HepG2 (cell line): ENCODE data around the gene PRDX2. TPM values are rescaled to one million over a fixed set of nuclear protein-coding genes. Genes with fewer than 3 reads are reported as not detected.

Experiments used
- DBP ChIP-seq: sonication (generic); formaldehyde crosslinking; IDR thresholded peaks from 2 replicates; pipeline ENCODE4 v1.4.0; 2020; ENCODE audit warnings: missing genetic modification reagents; ENCODE audit errors: not compliant biosample characterization
- IRF9 ChIP-seq: sonication (generic); formaldehyde crosslinking; IDR thresholded peaks from 2 replicates; pipeline ENCODE4 v1.8.0; 2022; ENCODE audit warnings: missing genetic modification reagents, mild to moderate bottlenecking, borderline replicate concordance
- KDM4B ChIP-seq: sonication (generic); formaldehyde crosslinking; IDR thresholded peaks from 2 replicates; pipeline ENCODE4 v1.4.0; 2020; ENCODE audit warnings: missing genetic modification reagents
- MBD4 ChIP-seq: IDR thresholded peaks from 2 replicates; pipeline ENCODE4 v1.6.1; 2012; ENCODE audit warnings: low read length, inconsistent platforms, borderline replicate concordance
- MED1 ChIP-seq: sonication (generic); formaldehyde crosslinking; IDR thresholded peaks from 2 replicates; pipeline ENCODE4 v1.4.0; 2020; ENCODE audit warnings: missing genetic modification reagents
- MLXIP ChIP-seq: sonication (generic); formaldehyde crosslinking; IDR thresholded peaks from 2 replicates; pipeline ENCODE4 v1.9.0; 2021; ENCODE audit warnings: missing genetic modification reagents, borderline replicate concordance
- NFE2L2 ChIP-seq: fragments of 150-350 bp; IDR thresholded peaks from 2 replicates; pipeline ENCODE4 v1.6.1; 2014; ENCODE audit warnings: low read length
- NR2F2 ChIP-seq: IDR thresholded peaks from 2 replicates; pipeline ENCODE4 v1.6.1; 2012; ENCODE audit warnings: low read depth, inconsistent platforms, borderline replicate concordance
- ZFX ChIP-seq: sonication (generic); formaldehyde crosslinking; IDR thresholded peaks from 2 replicates; pipeline ENCODE4 v1.4.0; 2020; ENCODE audit warnings: mild to moderate bottlenecking, low read depth, missing genetic modification reagents, moderate library complexity
- ZGPAT ChIP-seq: IDR thresholded peaks from 2 replicates; pipeline ENCODE4 v1.6.1; 2016; ENCODE audit warnings: mild to moderate bottlenecking
- ZMYM2 ChIP-seq: sonication (generic); formaldehyde crosslinking; IDR thresholded peaks from 2 replicates; pipeline ENCODE4 v1.8.0; 2022; ENCODE audit warnings: mild to moderate bottlenecking, missing genetic modification reagents
- ZNF564 ChIP-seq: sonication (generic); formaldehyde crosslinking; IDR thresholded peaks from 2 replicates; pipeline ENCODE4 v1.8.1; 2023; ENCODE audit warnings: mild to moderate bottlenecking, missing genetic modification reagents
- ZNF569 ChIP-seq: sonication (generic); formaldehyde crosslinking; IDR thresholded peaks from 2 replicates; pipeline ENCODE4 v1.5.0; 2020; ENCODE audit warnings: mild to moderate bottlenecking, missing genetic modification reagents, moderate library complexity, borderline replicate concordance
- ZNF589 ChIP-seq: sonication (generic); formaldehyde crosslinking; conservative IDR thresholded peaks from 2 replicates; pipeline ENCODE4 v1.8.0; 2022; ENCODE audit warnings: mild to moderate bottlenecking, moderate library complexity, missing genetic modification reagents
- ZNF839 ChIP-seq: sonication (generic); formaldehyde crosslinking; IDR thresholded peaks from 2 replicates; pipeline ENCODE4 v1.4.0; 2020; ENCODE audit warnings: missing genetic modification reagents, mild to moderate bottlenecking, borderline replicate concordance
- polyA plus RNA-seq, 8 experiments: library from polyadenylated mRNA; depleted of rRNA in 3 of 8; stranded (reverse) in 7 of 8; unstranded in 1 of 8; fragments of >200 nt; fragmentation: Illumina TruSeq in 4 of 8; extraction: Trizol in 4 of 8; gene quantifications; 2 replicates each; pipeline versions ENCODE4 v1.2.1 to v1.2.3, GENCODE V29; 2011 to 2016; ENCODE audit warnings: low read depth in 4 of 8, missing spikeins in 1 of 8, mixed read lengths in 1 of 8; ENCODE audit not compliant: insufficient read depth in 1 of 8
- total RNA-seq, 5 experiments: library from RNA; depleted of rRNA; stranded (reverse); fragments of >200 nt; fragmentation: Illumina TruSeq; extraction: Trizol; gene quantifications; 2 replicates each; pipeline ENCODE4 v1.2.3, GENCODE V29; 2016; ENCODE audit warnings: low read depth in 1 of 5
- TF ChIP-seq, protein P1 (sequence below): sonication (generic); formaldehyde crosslinking; IDR thresholded peaks from 2 replicates; pipeline ENCODE4 v1.4.0; 2020; ENCODE audit warnings: missing genetic modification reagents, mild to moderate bottlenecking, borderline replicate concordance
- TF ChIP-seq, protein P2 (sequence below): sonication (generic); formaldehyde crosslinking; IDR thresholded peaks from 2 replicates; pipeline ENCODE4 v1.4.0; 2020; ENCODE audit warnings: missing genetic modification reagents, borderline replicate concordance

Gene PRDX2
- total and polyA plus RNA-seq, 2 of the 13 experiments (the other 11 are each of a cell fraction or from before 2014, with no cell fraction given) = 218 to 381 TPM

GRCh38 chr19:12777217-12778016 is 24.2 kb downstream of the PRDX2 start (continued):
- TF ChIP-seq, protein P1, sequence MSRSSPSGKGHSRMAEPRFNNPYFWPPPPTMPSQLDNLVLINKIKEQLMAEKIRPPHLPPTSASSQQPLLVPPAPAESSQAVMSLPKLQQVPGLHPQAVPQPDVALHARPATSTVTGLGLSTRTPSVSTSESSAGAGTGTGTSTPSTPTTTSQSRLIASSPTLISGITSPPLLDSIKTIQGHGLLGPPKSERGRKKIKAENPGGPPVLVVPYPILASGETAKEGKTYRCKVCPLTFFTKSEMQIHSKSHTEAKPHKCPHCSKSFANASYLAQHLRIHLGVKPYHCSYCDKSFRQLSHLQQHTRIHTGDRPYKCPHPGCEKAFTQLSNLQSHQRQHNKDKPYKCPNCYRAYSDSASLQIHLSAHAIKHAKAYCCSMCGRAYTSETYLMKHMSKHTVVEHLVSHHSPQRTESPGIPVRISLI (CRISPR knock-in tag) = no peak
- TF ChIP-seq MBD4 (no peak), ZGPAT (CRISPR knock-in tag) (peak; percentile 43), ZNF589 (no peak), IRF9 (no peak), ZMYM2 (CRISPR knock-in tag) (no peak), NFE2L2 (no peak), MED1 (CRISPR knock-in tag) (peak; percentile 61), KDM4B (CRISPR knock-in tag) (no peak), DBP (CRISPR knock-in tag) (no peak), NR2F2 (no peak), ZNF564 (CRISPR knock-in tag) (no peak), ZNF569 (CRISPR knock-in tag) (0 out of 2 replicates have a peak, but pooled peaks have one; percentile 51), MLXIP (CRISPR knock-in tag) (no peak), ZFX (CRISPR knock-in tag) (peak; percentile 72), ZNF839 (no peak)
- TF ChIP-seq, protein P2, sequence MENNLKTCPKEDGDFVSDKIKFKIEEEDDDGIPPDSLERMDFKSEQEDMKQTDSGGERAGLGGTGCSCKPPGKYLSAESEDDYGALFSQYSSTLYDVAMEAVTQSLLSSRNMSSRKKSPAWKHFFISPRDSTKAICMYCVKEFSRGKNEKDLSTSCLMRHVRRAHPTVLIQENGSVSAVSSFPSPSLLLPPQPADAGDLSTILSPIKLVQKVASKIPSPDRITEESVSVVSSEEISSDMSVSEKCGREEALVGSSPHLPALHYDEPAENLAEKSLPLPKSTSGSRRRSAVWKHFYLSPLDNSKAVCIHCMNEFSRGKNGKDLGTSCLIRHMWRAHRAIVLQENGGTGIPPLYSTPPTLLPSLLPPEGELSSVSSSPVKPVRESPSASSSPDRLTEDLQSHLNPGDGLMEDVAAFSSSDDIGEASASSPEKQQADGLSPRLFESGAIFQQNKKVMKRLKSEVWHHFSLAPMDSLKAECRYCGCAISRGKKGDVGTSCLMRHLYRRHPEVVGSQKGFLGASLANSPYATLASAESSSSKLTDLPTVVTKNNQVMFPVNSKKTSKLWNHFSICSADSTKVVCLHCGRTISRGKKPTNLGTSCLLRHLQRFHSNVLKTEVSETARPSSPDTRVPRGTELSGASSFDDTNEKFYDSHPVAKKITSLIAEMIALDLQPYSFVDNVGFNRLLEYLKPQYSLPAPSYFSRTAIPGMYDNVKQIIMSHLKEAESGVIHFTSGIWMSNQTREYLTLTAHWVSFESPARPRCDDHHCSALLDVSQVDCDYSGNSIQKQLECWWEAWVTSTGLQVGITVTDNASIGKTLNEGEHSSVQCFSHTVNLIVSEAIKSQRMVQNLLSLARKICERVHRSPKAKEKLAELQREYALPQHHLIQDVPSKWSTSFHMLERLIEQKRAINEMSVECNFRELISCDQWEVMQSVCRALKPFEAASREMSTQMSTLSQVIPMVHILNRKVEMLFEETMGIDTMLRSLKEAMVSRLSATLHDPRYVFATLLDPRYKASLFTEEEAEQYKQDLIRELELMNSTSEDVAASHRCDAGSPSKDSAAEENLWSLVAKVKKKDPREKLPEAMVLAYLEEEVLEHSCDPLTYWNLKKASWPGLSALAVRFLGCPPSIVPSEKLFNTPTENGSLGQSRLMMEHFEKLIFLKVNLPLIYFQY (CRISPR knock-in tag) = 0 out of 2 replicates have a peak, but pooled peaks have one; percentile 34
